Measurements from ENCODE around the gene CCSER1.
"Not testable (repeated sequence)": the region's sequence is repeated elsewhere in the genome, so short reads cannot be mapped to it uniquely, and the experiment has no call there.

CCSER1 gene

GRCh38 chr4:90318193-90318592 lies 191.0 kb downstream of the CCSER1 start:
- Mint-ChIP-seq H3K4me1 (no peaks in the 10 kb centered on the region), H3K27ac (no peak overlapping the region), H3K27me3 (no peaks in the 10 kb centered on the region), H3K36me3 (peaks cover 22% of the 10 kb centered on the region), H3K9me3 (no peaks in the 10 kb centered on the region), H3K4me3 (no peak overlapping the region)
- DNase-seq (ENCODE audit: low spot score in 2 of 2) (no peak), ATAC-seq (ENCODE audit: low read depth) (no peak)

DNA sequence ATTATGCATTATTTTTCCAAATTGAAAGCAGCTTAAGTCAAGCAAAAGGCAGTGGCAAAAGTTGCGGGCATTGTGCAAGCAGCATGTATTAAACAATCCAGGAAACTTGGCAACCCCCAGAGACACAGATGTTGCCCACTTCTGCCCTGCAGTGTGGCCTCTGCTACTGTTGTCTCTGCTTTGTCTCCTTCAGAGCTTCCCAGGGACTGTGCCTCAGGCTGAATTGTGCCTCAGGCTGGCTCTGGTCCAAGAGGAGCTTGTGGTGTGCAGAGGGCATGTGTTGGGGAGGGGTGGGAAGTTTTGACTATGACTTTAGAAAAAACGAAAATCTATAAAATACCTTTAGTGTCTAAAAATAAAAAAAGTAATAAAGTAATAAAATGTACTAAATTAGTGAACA lies 201.4 kb downstream of the CCSER1 start:
- Mint-ChIP-seq H3K4me1 (no peaks in the 10 kb centered on the region), H3K4me3 (no peak overlapping the region), H3K27ac (no peak overlapping the region), H3K9me3 (no peaks in the 10 kb centered on the region), H3K27me3 (no peaks in the 10 kb centered on the region), H3K36me3 (peaks cover 10% of the 10 kb centered on the region)
- ATAC-seq (ENCODE audit: low read depth) (no peak), DNase-seq (ENCODE audit: low spot score in 2 of 2) (no peak)

GRCh38 chr4:90330546-90330945 lies 203.4 kb downstream of the CCSER1 start:
- Mint-ChIP-seq H3K9me3 (no peaks in the 10 kb centered on the region), H3K4me3 (no peak overlapping the region), H3K36me3 (peaks cover 12% of the 10 kb centered on the region), H3K4me1 (no peaks in the 10 kb centered on the region), H3K27ac (no peak overlapping the region), H3K27me3 (no peaks in the 10 kb centered on the region)
- no peak for DNase-seq (ENCODE audit: low spot score in 2 of 2)
- no peak for ATAC-seq (ENCODE audit: low read depth)

GRCh38 chr4:90345549-90346215 lies 218.5 kb downstream of the CCSER1 start:
- Mint-ChIP-seq H3K27me3 (no peaks in the 10 kb centered on the region), H3K36me3 (peaks cover 14% of the 10 kb centered on the region), H3K9me3 (peaks cover 3% of the 10 kb centered on the region), H3K27ac (no peak overlapping the region), H3K4me1 (no peaks in the 10 kb centered on the region), H3K4me3 (no peak overlapping the region)
- no peak for ATAC-seq (ENCODE audit: low read depth)
- no peak for DNase-seq (ENCODE audit: low spot score in 2 of 2)

DNA sequence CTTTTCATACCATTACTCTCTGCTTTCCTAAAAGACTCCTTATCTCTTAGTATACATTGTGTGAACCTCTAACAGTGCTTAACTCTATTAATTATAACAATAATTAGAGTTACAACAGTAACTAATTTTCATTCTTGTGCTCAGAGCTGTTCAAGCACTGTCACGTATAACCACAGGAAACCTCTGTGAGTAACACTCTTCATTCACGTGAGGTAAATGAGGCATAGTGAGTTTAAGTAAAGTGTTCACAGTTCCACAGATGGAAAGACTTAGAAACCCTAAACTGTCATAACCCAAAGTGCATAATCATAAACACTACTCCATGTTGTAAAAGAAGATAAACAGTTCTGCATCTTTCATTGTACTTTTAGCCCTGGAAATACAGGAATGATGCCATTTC lies 222.4 kb downstream of the CCSER1 start:
- H3K4me3 Mint-ChIP-seq, result no peak overlapping the region
- ATAC-seq (ENCODE audit: low read depth) (no peak), DNase-seq (ENCODE audit: low spot score in 2 of 2) (no peak)
- no peaks in the 10 kb centered on the region for H3K4me1 Mint-ChIP-seq
- H3K27me3 Mint-ChIP-seq, result no peaks in the 10 kb centered on the region
- peaks cover 3% of the 10 kb centered on the region for H3K9me3 Mint-ChIP-seq
- no peak overlapping the region for H3K27ac Mint-ChIP-seq
- H3K36me3 Mint-ChIP-seq, result peaks cover 9% of the 10 kb centered on the region

DNA sequence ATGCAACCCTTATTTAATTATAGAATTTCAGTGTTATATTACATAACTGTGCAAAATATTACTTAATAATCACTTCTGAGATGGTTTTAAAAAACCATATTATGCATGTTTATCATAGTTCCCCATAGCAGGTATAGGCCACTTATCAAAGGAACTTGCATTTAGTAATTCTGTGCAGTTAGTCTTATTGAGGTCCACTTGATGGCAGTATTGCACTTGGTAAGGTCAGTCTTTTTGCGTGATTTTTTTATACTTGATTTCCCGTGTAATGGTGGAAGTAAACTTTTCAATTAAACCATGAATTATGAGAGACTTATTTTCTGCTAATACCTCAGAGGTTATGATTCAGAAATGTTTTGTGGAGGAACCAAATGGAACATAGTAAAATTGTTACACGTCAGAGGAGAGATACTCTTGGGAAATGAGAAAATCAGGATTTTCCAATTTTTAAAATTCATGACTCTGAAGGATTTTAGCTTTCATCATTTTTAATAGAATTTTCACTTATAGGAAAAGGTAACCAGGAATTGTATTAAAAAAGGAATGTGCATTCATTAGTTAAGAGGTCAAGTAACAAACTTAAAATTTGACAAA lies 230.0 kb downstream of the CCSER1 start:
- H3K36me3 Mint-ChIP-seq, result no peaks in the 10 kb centered on the region
- ATAC-seq (ENCODE audit: low read depth) (no peak), DNase-seq (ENCODE audit: low spot score in 2 of 2) (no peak)
- H3K4me3 Mint-ChIP-seq, result no peak overlapping the region
- no peaks in the 10 kb centered on the region for H3K4me1 Mint-ChIP-seq
- no peak overlapping the region for H3K27ac Mint-ChIP-seq
- no peaks in the 10 kb centered on the region for H3K9me3 Mint-ChIP-seq
- no peaks in the 10 kb centered on the region for H3K27me3 Mint-ChIP-seq

GRCh38 chr4:90375081-90375480 lies 247.9 kb downstream of the CCSER1 start:
- Mint-ChIP-seq H3K4me3 (no peak overlapping the region), H3K27ac (no peak overlapping the region), H3K27me3 (no peaks in the 10 kb centered on the region), H3K4me1 (no peaks in the 10 kb centered on the region), H3K9me3 (no peaks in the 10 kb centered on the region), H3K36me3 (no peaks in the 10 kb centered on the region)
- DNase-seq (ENCODE audit: low spot score in 2 of 2), result no peak
- no peak for ATAC-seq (ENCODE audit: low read depth)

DNA sequence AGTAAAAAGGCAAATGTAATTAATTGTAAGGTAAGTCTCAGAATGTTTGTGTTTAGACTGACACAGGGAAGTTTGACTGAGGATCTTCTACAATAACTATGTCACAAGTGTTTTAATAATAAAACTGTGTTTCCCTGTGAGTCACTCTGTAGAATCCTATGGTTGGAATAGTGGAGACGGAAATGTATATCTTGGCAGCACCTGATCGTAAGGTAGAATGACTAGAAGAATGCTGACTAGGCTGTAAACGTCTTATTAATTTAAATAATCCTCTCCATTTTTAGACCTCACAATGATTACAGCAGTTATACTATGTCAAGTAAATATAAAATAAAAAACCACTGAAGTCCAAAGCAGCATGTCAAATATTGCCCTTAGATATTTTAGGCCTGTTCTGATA lies 266.0 kb downstream of the CCSER1 start:
- Mint-ChIP-seq H3K27me3 (no peaks in the 10 kb centered on the region), H3K27ac (no peak overlapping the region), H3K4me3 (no peak overlapping the region), H3K9me3 (no peaks in the 10 kb centered on the region), H3K36me3 (peaks cover 3% of the 10 kb centered on the region), H3K4me1 (no peaks in the 10 kb centered on the region)
- ATAC-seq (ENCODE audit: low read depth) (no peak), DNase-seq (ENCODE audit: low spot score in 2 of 2) (no peak)

- DNase-seq (ENCODE audit: low spot score in 2 of 2), result no peak
- Mint-ChIP-seq H3K27ac (no peak overlapping the region), H3K4me3 (no peak overlapping the region), H3K36me3 (peaks cover 24% of the 10 kb centered on the region), H3K27me3 (no peaks in the 10 kb centered on the region), H3K4me1 (no peaks in the 10 kb centered on the region), H3K9me3 (peaks cover 6% of the 10 kb centered on the region)
- ATAC-seq (ENCODE audit: low read depth), result no peak
These were observed 276.6 kb downstream of the CCSER1 start for GRCh38 chr4:90403781-90404180.

DNA sequence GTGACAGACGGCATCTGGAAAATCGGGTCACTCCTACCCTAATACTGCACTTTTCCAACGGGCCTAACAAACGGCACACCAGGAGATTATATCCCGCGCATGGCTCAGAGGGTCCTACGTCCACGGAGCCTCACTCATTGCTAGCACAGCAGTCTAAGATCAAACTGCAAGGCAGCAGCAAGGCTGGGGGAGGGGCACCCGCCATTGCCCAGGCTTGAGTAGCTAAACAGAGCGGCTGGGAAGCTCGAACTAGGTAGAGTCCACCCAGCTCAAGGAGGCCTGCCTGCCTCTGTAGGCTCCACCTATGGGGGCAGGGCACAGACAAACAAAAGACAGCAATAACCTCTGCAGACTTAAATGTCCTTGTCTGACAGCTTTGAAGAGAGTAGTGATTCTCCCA lies 280.7 kb downstream of the CCSER1 start:
- not testable (repeated sequence) for H3K4me1 Mint-ChIP-seq; H3K4me3 Mint-ChIP-seq; DNase-seq (ENCODE audit: low spot score in 2 of 2); H3K27ac Mint-ChIP-seq; ATAC-seq (ENCODE audit: low read depth); H3K27me3 Mint-ChIP-seq
- Mint-ChIP-seq H3K9me3 (peaks cover 11% of the 10 kb centered on the region), H3K36me3 (peaks cover 23% of the 10 kb centered on the region)

- not testable (repeated sequence) for ATAC-seq (ENCODE audit: low read depth); H3K27ac Mint-ChIP-seq; H3K4me3 Mint-ChIP-seq; H3K27me3 Mint-ChIP-seq; H3K9me3 Mint-ChIP-seq; H3K4me1 Mint-ChIP-seq; DNase-seq (ENCODE audit: low spot score in 2 of 2)
- peaks cover 12% of the 10 kb centered on the region for H3K36me3 Mint-ChIP-seq
These were observed 285.6 kb downstream of the CCSER1 start for GRCh38 chr4:90412786-90413185.

- DNase-seq (ENCODE audit: low spot score in 2 of 2) (no peak), ATAC-seq (ENCODE audit: low read depth) (no peak)
- Mint-ChIP-seq H3K4me3 (no peak overlapping the region), H3K36me3 (peaks cover 8% of the 10 kb centered on the region), H3K27ac (no peak overlapping the region), H3K4me1 (no peaks in the 10 kb centered on the region), H3K9me3 (peaks cover 4% of the 10 kb centered on the region), H3K27me3 (no peaks in the 10 kb centered on the region)
These were observed 287.9 kb downstream of the CCSER1 start for GRCh38 chr4:90415116-90415515.

- Mint-ChIP-seq H3K9me3 (no peaks in the 10 kb centered on the region), H3K27ac (no peak overlapping the region), H3K36me3 (peaks cover 3% of the 10 kb centered on the region), H3K4me1 (no peaks in the 10 kb centered on the region), H3K4me3 (no peak overlapping the region), H3K27me3 (no peaks in the 10 kb centered on the region)
- ATAC-seq (ENCODE audit: low read depth) (peak; percentile 31), DNase-seq (ENCODE audit: low spot score in 2 of 2) (no peak)
These were observed 292.0 kb downstream of the CCSER1 start for GRCh38 chr4:90419124-90419711.

- H3K4me3 Mint-ChIP-seq, result no peak overlapping the region
- DNase-seq (ENCODE audit: low spot score in 2 of 2) (no peak), ATAC-seq (ENCODE audit: low read depth) (no peak)
- H3K27ac Mint-ChIP-seq, result no peak overlapping the region
- no peaks in the 10 kb centered on the region for H3K4me1 Mint-ChIP-seq
- peaks cover 3% of the 10 kb centered on the region for H3K36me3 Mint-ChIP-seq
- no peaks in the 10 kb centered on the region for H3K9me3 Mint-ChIP-seq
- no peaks in the 10 kb centered on the region for H3K27me3 Mint-ChIP-seq
These were observed 294.0 kb downstream of the CCSER1 start for GRCh38 chr4:90421161-90421560.

GRCh38 chr4:90425893-90426292 lies 298.7 kb downstream of the CCSER1 start:
- H3K27ac Mint-ChIP-seq, result no peak overlapping the region
- H3K9me3 Mint-ChIP-seq, result no peaks in the 10 kb centered on the region
- no peaks in the 10 kb centered on the region for H3K4me1 Mint-ChIP-seq
- peaks cover 3% of the 10 kb centered on the region for H3K36me3 Mint-ChIP-seq
- no peak for ATAC-seq (ENCODE audit: low read depth)
- H3K27me3 Mint-ChIP-seq, result no peaks in the 10 kb centered on the region
- no peak for DNase-seq (ENCODE audit: low spot score in 2 of 2)
- H3K4me3 Mint-ChIP-seq, result no peak overlapping the region
